HUES64 (cell line): Measurements from ENCODE around the gene NMS.

Experiments
- H3K27ac ChIP-seq: 2 replicates; pipeline ENCODE4 v1.7.0; 2013; ENCODE audit warnings: low read depth, low read length, inconsistent platforms
- H3K27me3 ChIP-seq: 2 replicates; pipeline ENCODE4 v1.6.1; 2013; ENCODE audit warnings: mild to moderate bottlenecking, low read length; ENCODE audit not compliant: insufficient read depth
- H3K36me3 ChIP-seq: 2 replicates; pipeline ENCODE4 v1.6.1; 2013; ENCODE audit warnings: mild to moderate bottlenecking, low read length; ENCODE audit not compliant: insufficient read depth
- H3K4me1 ChIP-seq: 2 replicates; pipeline ENCODE4 v1.6.1; 2013; ENCODE audit warnings: mild to moderate bottlenecking, low read length, moderate library complexity; ENCODE audit not compliant: insufficient read depth
- H3K4me3 ChIP-seq: 2 replicates; pipeline ENCODE4 v1.5.1; 2013; ENCODE audit warnings: mild to moderate bottlenecking, low read length, moderate library complexity
- H3K9ac ChIP-seq: 2 replicates; pipeline ENCODE4 v1.6.1; 2013; ENCODE audit warnings: mild to moderate bottlenecking, low read depth, low read length
- H3K9me3 ChIP-seq: 2 replicates; pipeline ENCODE4 v1.6.1; 2013; ENCODE audit warnings: low read depth, low read length; ENCODE audit not compliant: insufficient read depth
- WGBS: fragments of 150-250, 120-280 bp; methylation state at CpG from one replicate; pipeline ENCODE4 v1.1.7; 2013; ENCODE audit warnings: missing lambda C conversion rate; 5-methylcytosine and 5-hydroxymethylcytosine counted together

The NMS gene

DNA sequence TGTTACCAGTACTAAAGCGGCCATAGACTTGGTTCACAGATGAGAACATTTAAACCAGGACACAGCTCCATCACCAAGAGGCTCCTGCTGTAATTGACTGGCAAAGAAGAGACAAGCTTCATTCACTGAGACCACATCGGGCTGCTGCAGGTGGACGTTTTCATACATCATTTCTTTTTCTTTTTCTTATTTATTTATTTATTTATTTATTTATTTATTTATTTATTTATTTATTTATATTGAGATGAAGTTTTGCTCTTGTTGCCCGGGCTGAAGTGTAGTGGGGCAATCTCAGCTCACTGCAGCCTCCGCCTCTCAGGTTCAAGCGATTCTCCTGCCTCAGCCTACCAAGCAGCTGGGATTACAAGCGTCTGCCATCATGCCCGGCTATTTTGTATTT lies 58.9 kb downstream of the NMS start:
- Histone ChIP-seq H3K4me3 (no peak overlapping the region), H3K27ac (no peak overlapping the region), H3K27me3 (no peaks in the 10 kb centered on the region), H3K4me1 (no peaks in the 10 kb centered on the region; the same call in 1 of the 2 replicates), H3K36me3 (no peaks in the 10 kb centered on the region), H3K9ac (no peak overlapping the region), H3K9me3 (no peaks in the 10 kb centered on the region)
- WGBS, result 96% methylated on average over 7 of the region's 8 CpGs

DNA sequence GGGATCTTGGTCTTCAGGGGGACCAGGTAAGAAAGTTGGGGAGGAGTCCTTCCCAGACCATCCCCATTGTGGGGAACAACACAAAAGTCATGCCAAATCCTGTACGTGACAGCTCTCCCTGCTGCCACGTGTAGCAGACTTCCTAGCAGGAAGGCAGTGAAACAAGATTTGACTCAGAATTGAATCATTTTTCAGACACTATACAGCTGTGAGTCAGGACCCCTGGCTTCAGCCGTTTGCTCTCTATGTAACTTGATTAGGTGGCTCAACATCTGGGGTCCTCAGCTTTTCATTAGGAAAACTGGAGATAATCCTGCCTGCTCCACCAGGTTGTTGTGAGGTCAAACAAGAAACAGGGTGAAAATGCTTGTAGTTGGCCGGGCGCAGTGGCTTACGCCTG lies 59.6 kb downstream of the NMS start:
- no peaks in the 10 kb centered on the region for H3K9me3 ChIP-seq
- no peaks in the 10 kb centered on the region for H3K27me3 ChIP-seq
- no peak overlapping the region for H3K27ac ChIP-seq
- 92% methylated on average over 6 of the region's 6 CpGs for WGBS
- no peak overlapping the region for H3K9ac ChIP-seq
- H3K4me1 ChIP-seq, result no peaks in the 10 kb centered on the region; the same call in 1 of the 2 replicates
- H3K36me3 ChIP-seq, result no peaks in the 10 kb centered on the region
- H3K4me3 ChIP-seq, result no peak overlapping the region
